SK-N-SH treated with all-trans-retinoic acid at 6 μM for 48 hours (cell line): ENCODE measurements around the gene ANK3.

Experiments
- ATAC-seq: fragments of 200-7000 bp; cut with Tn5 transposase; 3 replicates; pipeline ENCODE4 v1.9.1; 2020; ENCODE audit warnings: mild to moderate bottlenecking, moderate library complexity
- ARNTL ChIP-seq: fragments of 450-650 bp; formaldehyde crosslinking; IDR thresholded peaks from 2 replicates; pipeline ENCODE4 v1.5.0; 2020; ENCODE audit warnings: low read depth, mild to moderate bottlenecking, moderate library complexity, borderline replicate concordance
- BACH2 ChIP-seq: fragments of 250-450 bp; sonication (Bioruptor Pico); IDR thresholded peaks from 2 replicates; pipeline ENCODE4 v1.9.0; 2021; ENCODE audit warnings: mild to moderate bottlenecking, borderline replicate concordance
- CSDC2 ChIP-seq: fragments of 250-450 bp; sonication (Bioruptor Pico); IDR thresholded peaks from 2 replicates; pipeline ENCODE4 v1.5.0; 2020; ENCODE audit warnings: mild to moderate bottlenecking, moderate library complexity
- CSRNP3 ChIP-seq: fragments of 250-450 bp; sonication (Bioruptor Pico); IDR thresholded peaks from 2 replicates; pipeline ENCODE4 v1.5.1; 2021; ENCODE audit warnings: mild to moderate bottlenecking, moderate library complexity
- ESRRG ChIP-seq: fragments of 250-450 bp; sonication (Bioruptor Pico); IDR thresholded peaks from 2 replicates; pipeline ENCODE4 v1.6.1; 2021; ENCODE audit warnings: mild to moderate bottlenecking
- GLIS3 ChIP-seq: fragments of 250-450 bp; sonication (Bioruptor Pico); IDR thresholded peaks from 2 replicates; pipeline ENCODE4 v1.5.0; 2020; ENCODE audit warnings: mild to moderate bottlenecking, moderate library complexity
- ISL1 ChIP-seq: fragments of 250-450 bp; sonication (Bioruptor Pico); IDR thresholded peaks from 2 replicates; pipeline ENCODE4 v2.1.2; 2022; ENCODE audit warnings: mild to moderate bottlenecking, moderate library complexity
- OSR1 ChIP-seq: fragments of 250-450 bp; sonication (Bioruptor Pico); IDR thresholded peaks from 2 replicates; pipeline ENCODE4 v1.8.0; 2022; ENCODE audit warnings: moderate library complexity, mild to moderate bottlenecking, inconsistent platforms
- PATZ1 ChIP-seq: fragments of 250-450 bp; sonication (Bioruptor Pico); IDR thresholded peaks from 2 replicates; pipeline ENCODE4 v1.8.0; 2020; ENCODE audit warnings: mild to moderate bottlenecking, moderate library complexity, borderline replicate concordance
- PPARA ChIP-seq: fragments of 250-450 bp; sonication (Bioruptor Pico); IDR thresholded peaks from 2 replicates; pipeline ENCODE4 v1.5.0; 2020; ENCODE audit warnings: mild to moderate bottlenecking, borderline replicate concordance
- RARB ChIP-seq: fragments of 250-450 bp; sonication (Bioruptor Pico); IDR thresholded peaks from 2 replicates; pipeline ENCODE4 v1.8.0; 2021; ENCODE audit warnings: mild to moderate bottlenecking, moderate library complexity
- SNAI2 ChIP-seq: fragments of 250-450 bp; sonication (Bioruptor Pico); IDR thresholded peaks from 2 replicates; pipeline ENCODE4 v1.5.0; 2020; ENCODE audit warnings: mild to moderate bottlenecking, moderate library complexity
- TCF4 ChIP-seq: fragments of 250-450 bp; sonication (Bioruptor Pico); IDR thresholded peaks from 2 replicates; pipeline ENCODE4 v1.8.0; 2021; ENCODE audit warnings: mild to moderate bottlenecking, moderate library complexity, borderline replicate concordance
- TOX ChIP-seq: fragments of 250-450 bp; sonication (Bioruptor Pico); IDR thresholded peaks from 2 replicates; pipeline ENCODE4 v1.8.0; 2021; ENCODE audit warnings: mild to moderate bottlenecking, moderate library complexity, borderline replicate concordance
- TSHZ2 ChIP-seq: fragments of 250-450 bp; sonication (Bioruptor Pico); IDR thresholded peaks from 2 replicates; pipeline ENCODE4 v1.5.0; 2020; ENCODE audit warnings: mild to moderate bottlenecking, moderate library complexity
- ZC3H10 ChIP-seq: fragments of 250-450 bp; sonication (Bioruptor Pico); IDR thresholded peaks from 2 replicates; pipeline ENCODE4 v1.5.1; 2021; ENCODE audit warnings: mild to moderate bottlenecking, moderate library complexity
- ZFP3 ChIP-seq: fragments of 250-450 bp; sonication (Bioruptor Pico); IDR thresholded peaks from 2 replicates; pipeline ENCODE4 v1.5.0; 2020; ENCODE audit warnings: mild to moderate bottlenecking, moderate library complexity
- ZFP30 ChIP-seq: fragments of 450-650 bp; formaldehyde crosslinking; IDR thresholded peaks from 2 replicates; pipeline ENCODE4 v1.5.0; 2022; ENCODE audit warnings: mild to moderate bottlenecking, moderate library complexity
- ZNF70 ChIP-seq: fragments of 450-650 bp; formaldehyde crosslinking; IDR thresholded peaks from 2 replicates; pipeline ENCODE4 v1.5.0; 2020; ENCODE audit warnings: mild to moderate bottlenecking, moderate library complexity
- ZNF8 ChIP-seq: fragments of 450-650 bp; formaldehyde crosslinking; IDR thresholded peaks from 2 replicates; pipeline ENCODE4 v1.5.0; 2020; ENCODE audit warnings: mild to moderate bottlenecking, moderate library complexity
- TF ChIP-seq, protein P1 (sequence below): fragments of 250-450 bp; sonication (Bioruptor Pico); IDR thresholded peaks from 2 replicates; pipeline ENCODE4 v1.5.1; 2020; ENCODE audit warnings: low read depth, mild to moderate bottlenecking, moderate library complexity

ANK3 gene

DNA sequence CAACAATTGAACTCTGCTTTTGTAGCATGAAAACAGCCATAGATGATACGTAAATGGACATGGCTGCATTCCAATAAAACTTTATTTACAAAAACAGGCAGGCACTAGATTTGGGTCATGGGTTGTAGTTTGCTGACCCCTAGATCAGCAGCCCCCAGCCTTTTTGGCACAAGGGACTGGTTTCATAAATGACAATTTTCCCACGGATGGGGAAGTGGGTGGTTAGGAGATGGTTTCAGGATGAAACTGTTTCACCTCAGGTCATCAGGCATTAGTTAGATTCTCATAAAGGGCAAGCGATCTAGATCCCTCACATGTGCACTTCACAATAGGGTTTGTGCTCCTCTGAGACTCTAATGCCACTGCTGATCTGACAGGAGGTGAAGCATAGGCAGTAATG is 16.5 kb upstream of the ANK3 start:
- TF ChIP-seq OSR1 (CRISPR knock-in tag) (no peak), TOX (no peak), TSHZ2 (CRISPR knock-in tag) (no peak), BACH2 (CRISPR knock-in tag) (no peak), ZNF70 (CRISPR knock-in tag) (no peak), ZFP30 (CRISPR knock-in tag) (no peak), ZNF8 (CRISPR knock-in tag) (no peak), RARB (no peak), ZC3H10 (no peak), GLIS3 (CRISPR knock-in tag) (no peak), CSDC2 (no peak), CSRNP3 (CRISPR knock-in tag) (no peak), ISL1 (CRISPR knock-in tag) (no peak), ZFP3 (CRISPR knock-in tag) (no peak), PATZ1 (CRISPR knock-in tag) (no peak), ARNTL (CRISPR knock-in tag) (no peak)
- ATAC-seq: no peak

GRCh38 chr10:60405172-60405571 is 15.5 kb upstream of the ANK3 start:
- ATAC-seq: no peak
- no peak for TF ChIP-seq ZFP3 (CRISPR knock-in tag)
- TF ChIP-seq, protein P1, sequence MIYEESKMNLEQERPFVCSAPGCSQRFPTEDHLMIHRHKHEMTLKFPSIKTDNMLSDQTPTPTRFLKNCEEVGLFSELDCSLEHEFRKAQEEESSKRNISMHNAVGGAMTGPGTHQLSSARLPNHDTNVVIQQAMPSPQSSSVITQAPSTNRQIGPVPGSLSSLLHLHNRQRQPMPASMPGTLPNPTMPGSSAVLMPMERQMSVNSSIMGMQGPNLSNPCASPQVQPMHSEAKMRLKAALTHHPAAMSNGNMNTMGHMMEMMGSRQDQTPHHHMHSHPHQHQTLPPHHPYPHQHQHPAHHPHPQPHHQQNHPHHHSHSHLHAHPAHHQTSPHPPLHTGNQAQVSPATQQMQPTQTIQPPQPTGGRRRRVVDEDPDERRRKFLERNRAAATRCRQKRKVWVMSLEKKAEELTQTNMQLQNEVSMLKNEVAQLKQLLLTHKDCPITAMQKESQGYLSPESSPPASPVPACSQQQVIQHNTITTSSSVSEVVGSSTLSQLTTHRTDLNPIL (CRISPR knock-in tag): no peak
- TF ChIP-seq PATZ1 (CRISPR knock-in tag): no peak
- TF ChIP-seq OSR1 (CRISPR knock-in tag): no peak
- no peak for TF ChIP-seq CSDC2
- no peak for TF ChIP-seq ESRRG (CRISPR knock-in tag)
- TF ChIP-seq BACH2 (CRISPR knock-in tag): no peak
- no peak for TF ChIP-seq CSRNP3 (CRISPR knock-in tag)
- no peak for TF ChIP-seq ZNF70 (CRISPR knock-in tag)
- no peak for TF ChIP-seq ARNTL (CRISPR knock-in tag)
- TF ChIP-seq ZFP30 (CRISPR knock-in tag): no peak
- no peak for TF ChIP-seq ZNF8 (CRISPR knock-in tag)
- TF ChIP-seq RARB: no peak
- no peak for TF ChIP-seq SNAI2 (CRISPR knock-in tag)
- TF ChIP-seq TSHZ2 (CRISPR knock-in tag): no peak
- no peak for TF ChIP-seq PPARA
- TF ChIP-seq ZC3H10: no peak
- TF ChIP-seq TCF4 (CRISPR knock-in tag): no peak
- no peak for TF ChIP-seq GLIS3 (CRISPR knock-in tag)
- TF ChIP-seq TOX: no peak
